HG03575 (cell line): ENCODE data around the gene CCT6A.
"Not testable (repeated sequence)": the region's sequence is repeated elsewhere in the genome, so short reads cannot be mapped to it uniquely, and the experiment has no call there.

ENCODE experiments used
- ATAC-seq: cut with Tn5 transposase; IDR thresholded peaks from one replicate; pipeline ENCODE4 v1.9.1; 2021; ENCODE audit not compliant: unreplicated experiment, insufficient number of reproducible peaks, low FRiP score; ENCODE audit errors: extremely low read depth

The CCT6A gene

GRCh38 chr7:56091591-56091990 lies 40.0 kb downstream of the CCT6A start:
- ATAC-seq: no peak

- not testable (repeated sequence) for ATAC-seq
Observed at GRCh38 chr7:56092388-56092787, 40.8 kb downstream of the CCT6A start.

DNA sequence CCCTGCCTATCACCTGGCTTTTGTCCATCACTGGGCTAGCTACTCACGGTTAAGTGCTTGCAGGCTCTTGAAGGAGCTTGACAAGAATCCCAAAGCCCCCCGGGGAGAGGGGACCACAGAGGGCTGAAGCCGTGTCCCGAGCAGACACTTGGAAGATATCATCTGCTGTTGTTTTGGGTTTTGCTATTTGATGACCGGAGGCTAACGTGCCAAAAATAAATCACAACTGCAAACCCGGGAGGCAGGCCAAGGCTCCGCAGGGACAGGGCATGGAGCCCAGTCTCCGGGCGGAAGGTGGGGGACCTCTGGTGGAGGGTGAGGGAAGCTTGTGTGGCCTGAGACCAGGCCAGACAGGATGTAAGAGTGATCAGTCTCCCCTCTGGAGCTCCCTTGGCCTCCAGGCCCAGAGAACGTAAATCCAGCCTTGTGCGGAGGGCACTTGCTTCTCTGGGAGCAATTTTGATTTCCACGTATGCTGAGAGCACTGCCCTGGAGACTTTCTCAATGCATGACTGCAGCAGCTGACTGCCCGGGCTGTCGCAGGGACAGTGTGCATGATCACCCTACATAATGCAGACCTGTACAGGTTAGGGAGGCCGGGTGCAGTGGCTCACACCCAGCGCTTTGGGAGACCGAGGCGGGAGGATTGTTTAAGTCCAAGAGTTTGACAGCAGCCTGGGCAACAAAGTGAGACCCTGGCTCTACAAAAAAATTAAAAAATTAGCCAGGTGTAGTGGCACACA lies 41.4 kb downstream of the CCT6A start, which contains the start of gene PHKG1:
Gene PHKG1, minus strand, starts transcription at position 164 of the 743 bp plus-strand sequence. CDS start 4,011 bp downstream, outside the sequence.
- no peak for ATAC-seq

GRCh38 chr7:56097700-56098099 lies 46.1 kb downstream of the CCT6A start:
- no peak for ATAC-seq

DNA sequence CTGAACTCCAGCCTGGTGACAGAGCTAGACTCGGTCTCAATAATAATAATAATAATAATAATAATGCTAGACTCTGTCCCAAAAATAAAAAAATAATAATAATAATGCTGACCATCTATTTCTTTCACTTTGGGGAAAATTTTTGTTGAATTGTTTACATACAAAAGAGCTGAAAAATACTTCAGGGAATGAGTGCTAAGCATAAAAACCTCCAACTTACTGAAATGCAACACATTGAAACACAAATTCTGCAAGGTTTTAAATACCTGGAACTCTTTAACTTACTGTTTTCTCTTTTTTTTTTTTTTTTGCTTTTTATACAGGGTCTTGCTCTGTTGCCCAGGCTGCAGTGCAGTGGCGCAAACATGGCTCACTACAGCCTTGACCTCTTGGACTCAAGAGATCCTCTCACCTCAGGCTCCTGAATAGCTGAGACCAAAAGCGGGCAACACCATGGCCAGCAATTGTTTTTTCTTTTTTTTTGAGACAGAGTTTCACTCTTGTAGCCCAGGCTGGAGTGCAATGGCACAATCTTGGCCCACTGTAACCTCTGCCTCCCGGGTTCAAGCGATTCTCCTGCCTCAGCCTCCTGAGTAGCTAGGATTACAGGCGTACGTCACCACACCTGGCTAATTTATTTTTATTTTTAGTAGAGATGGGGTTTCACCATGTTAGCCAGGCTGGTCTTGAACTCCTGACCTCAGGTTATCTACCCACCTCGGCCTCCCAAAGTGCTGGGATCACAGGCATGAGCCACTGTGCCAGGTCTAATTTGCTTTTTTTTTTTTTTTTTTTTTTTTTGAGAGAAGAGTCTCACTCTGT lies 46.8 kb downstream of the CCT6A start:
- ATAC-seq: not testable (repeated sequence)

- no peak for ATAC-seq
Observed at GRCh38 chr7:56099653-56100052, 48.1 kb downstream of the CCT6A start.

GRCh38 chr7:56104138-56104537 lies 52.6 kb downstream of the CCT6A start:
- ATAC-seq: not testable (repeated sequence)

DNA sequence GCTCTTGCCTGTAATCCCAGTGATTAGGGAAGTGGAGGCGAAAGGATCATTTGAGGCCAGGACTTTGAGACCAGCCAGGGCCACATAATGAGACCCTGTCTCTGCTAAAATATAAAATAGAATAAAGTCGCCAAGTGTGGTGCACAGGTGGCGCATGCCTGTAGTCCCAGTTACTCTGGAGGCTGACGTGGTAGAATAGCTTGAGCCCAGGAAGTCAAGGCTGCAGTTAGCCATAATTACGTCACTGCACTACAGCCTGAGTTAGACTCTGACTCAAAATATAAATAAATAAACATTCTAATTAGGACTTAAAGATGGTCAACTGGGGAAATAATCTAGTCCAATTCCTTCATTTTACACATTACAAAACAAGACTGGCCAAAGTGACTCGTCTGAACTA lies 53.9 kb downstream of the CCT6A start:
- no peak for ATAC-seq

DNA sequence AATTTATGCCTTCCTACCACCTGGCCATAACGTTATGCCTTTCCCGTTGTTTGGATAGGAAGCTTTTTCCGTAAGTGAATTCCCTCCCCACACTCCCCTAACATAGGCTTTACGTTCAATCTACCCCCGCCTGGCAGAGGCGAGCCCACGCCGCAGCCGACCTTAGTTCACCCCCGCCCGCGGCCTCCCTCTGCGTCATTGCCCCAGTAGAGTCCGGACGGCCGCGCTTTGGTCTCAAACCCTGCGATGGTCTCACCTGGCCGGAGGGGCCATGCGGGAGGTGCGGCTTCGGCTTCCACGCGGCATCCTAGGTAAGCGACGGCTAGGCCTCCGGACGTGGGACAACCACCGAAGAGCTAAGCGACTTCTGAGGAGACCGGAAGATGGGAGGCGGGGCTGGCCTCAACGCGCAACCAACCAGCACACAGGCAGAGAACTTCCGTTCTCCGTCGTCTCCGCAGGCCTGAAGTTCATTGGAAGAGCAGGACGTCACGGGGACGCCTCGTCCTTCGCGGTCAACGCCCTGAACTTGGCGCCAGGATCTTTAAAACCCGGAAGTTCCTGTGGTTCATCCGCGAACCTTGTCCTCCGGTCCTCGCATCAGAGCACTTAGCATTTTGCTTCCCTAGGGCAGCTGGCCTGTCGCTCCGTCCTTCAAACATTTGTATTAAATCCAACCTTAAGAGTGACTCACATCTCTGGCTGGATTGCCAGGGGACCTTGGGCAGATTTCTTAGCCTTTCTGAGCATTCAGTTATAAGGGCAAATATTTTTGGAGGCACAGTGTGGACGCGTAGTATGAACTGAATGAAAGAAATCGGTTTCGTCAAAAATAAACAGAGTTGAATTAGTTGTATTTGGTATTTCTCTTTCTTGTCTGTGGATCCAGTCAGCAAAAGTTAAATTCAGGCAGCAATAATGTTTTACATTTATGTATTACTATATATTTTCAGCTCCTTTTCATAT lies 54.8 kb downstream of the CCT6A start, which contains the start of gene CHCHD2:
Gene CHCHD2, minus strand, starts transcription at position 369 of the 966 bp plus-strand sequence. Its CDS starts 63 bp downstream, at position 306.
- peak; percentile 98 for ATAC-seq

GRCh38 chr7:56107954-56108258 lies 56.3 kb downstream of the CCT6A start:
- no peak for ATAC-seq

DNA sequence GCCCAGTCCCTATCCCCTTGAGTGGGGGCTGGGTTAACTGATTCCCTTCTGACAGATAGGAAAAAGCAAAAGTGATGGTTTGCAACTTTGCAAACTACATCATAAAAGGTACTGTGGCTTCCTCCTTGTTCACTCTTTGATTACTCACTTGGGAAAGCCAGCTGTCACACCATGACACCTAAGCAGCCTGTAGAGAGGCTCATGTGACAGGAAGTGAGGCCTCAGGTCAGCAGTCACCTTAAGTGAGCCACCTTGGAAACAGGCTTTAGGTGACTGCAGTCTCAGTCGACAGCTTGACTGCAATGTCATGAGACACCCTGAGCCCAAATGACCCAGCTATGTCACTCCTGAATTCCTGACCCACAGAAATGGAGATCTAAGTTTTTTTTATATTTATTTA lies 59.0 kb downstream of the CCT6A start:
- ATAC-seq: no peak

GRCh38 chr7:56112244-56112643 lies 60.7 kb downstream of the CCT6A start:
- not testable (repeated sequence) for ATAC-seq
